Chondrocyte (in vitro differentiated cells): ENCODE results near the gene FHL2. TPM values are rescaled to one million over a fixed set of nuclear protein-coding genes. Genes with fewer than 3 reads are reported as not detected.

Experiments
- DNase-seq: peaks from one replicate; pipeline ENCODE4 v3.0.0; 2021; ENCODE audit warnings: mixed read lengths, low spot score
- H3K27ac Mint-ChIP-seq: one replicate; pipeline ENCODE4 v1.8.0; 2021; ENCODE audit warnings: mild to moderate bottlenecking, moderate library complexity, mixed read lengths; ENCODE audit not compliant: unreplicated experiment
- H3K27me3 Mint-ChIP-seq: 2 replicates; pipeline ENCODE4 v1.8.0; 2021; ENCODE audit warnings: low read depth, mixed read lengths
- H3K36me3 Mint-ChIP-seq: 2 replicates; pipeline ENCODE4 v1.8.0; 2021; ENCODE audit warnings: low read depth, mixed read lengths
- H3K4me1 Mint-ChIP-seq: 2 replicates; pipeline ENCODE4 v1.8.0; 2021; ENCODE audit warnings: low read depth, mild to moderate bottlenecking, mixed read lengths
- H3K4me3 Mint-ChIP-seq: one replicate; pipeline ENCODE4 v1.8.0; 2021; ENCODE audit warnings: mild to moderate bottlenecking, moderate library complexity, mixed read lengths; ENCODE audit not compliant: unreplicated experiment
- H3K9me3 Mint-ChIP-seq: 2 replicates; pipeline ENCODE4 v1.8.0; 2021; ENCODE audit warnings: low read depth, mixed read lengths
- CTCF ChIP-seq: fragments of 200-600 bp; sonication (generic); IDR thresholded peaks from 2 replicates; pipeline ENCODE4 v1.5.0; 2021; ENCODE audit warnings: antibody characterized with exemption, mild to moderate bottlenecking, moderate library complexity
- total RNA-seq: library from RNA; stranded (reverse); gene quantifications from 3 replicates; pipeline ENCODE4 v1.2.1, GENCODE V29; 2021

Gene FHL2
- total RNA-seq, 1 donor from 2014 or later = 104 TPM

- Mint-ChIP-seq H3K27ac (no peak overlapping the region), H3K9me3 (peaks cover 10% of the 10 kb centered on the region), H3K4me3 (no peak overlapping the region), H3K27me3 (peaks cover 18% of the 10 kb centered on the region), H3K4me1 (peaks cover 8% of the 10 kb centered on the region), H3K36me3 (peaks cover 2% of the 10 kb centered on the region)
- no peak for DNase-seq
- TF ChIP-seq CTCF = no peak
These were observed 19.7 kb upstream of the FHL2 start for GRCh38 chr2:105418522-105418921.

- TF ChIP-seq CTCF = no peak
- Mint-ChIP-seq H3K27me3 (peaks cover 19% of the 10 kb centered on the region), H3K36me3 (peaks cover 2% of the 10 kb centered on the region), H3K9me3 (peaks cover 7% of the 10 kb centered on the region), H3K27ac (no peak overlapping the region), H3K4me1 (peaks cover 8% of the 10 kb centered on the region), H3K4me3 (no peak overlapping the region)
- DNase-seq = no peak
These were observed 19.1 kb upstream of the FHL2 start for GRCh38 chr2:105417857-105418436.

- Mint-ChIP-seq H3K4me3 (no peak overlapping the region), H3K27ac (no peak overlapping the region)
These were observed 17.3 kb upstream of the FHL2 start for GRCh38 chr2:105416156-105416555.

GRCh38 chr2:105415007-105415406 lies 16.2 kb upstream of the FHL2 start:
- Mint-ChIP-seq H3K4me1 (peaks cover 19% of the 10 kb centered on the region), H3K9me3 (peaks cover 7% of the 10 kb centered on the region), H3K4me3 (no peak overlapping the region), H3K27ac (no peak overlapping the region), H3K27me3 (peaks cover 21% of the 10 kb centered on the region), H3K36me3 (peaks cover 2% of the 10 kb centered on the region)
- no peak for TF ChIP-seq CTCF
- no peak for DNase-seq

More at GRCh38 chr2:105416156-105416555, 17.3 kb upstream of the FHL2 start:
- no peak for DNase-seq
- Mint-ChIP-seq H3K27me3 (peaks cover 21% of the 10 kb centered on the region), H3K36me3 (peaks cover 2% of the 10 kb centered on the region), H3K9me3 (peaks cover 7% of the 10 kb centered on the region), H3K4me1 (peaks cover 8% of the 10 kb centered on the region)
- TF ChIP-seq CTCF = no peak

- Mint-ChIP-seq H3K9me3 (peaks cover 4% of the 10 kb centered on the region), H3K36me3 (peaks cover 2% of the 10 kb centered on the region), H3K4me3 (no peak overlapping the region), H3K4me1 (peaks cover 31% of the 10 kb centered on the region), H3K27me3 (peaks cover 21% of the 10 kb centered on the region), H3K27ac (no peak overlapping the region)
- TF ChIP-seq CTCF = no peak
- no peak for DNase-seq
These were observed 14.4 kb upstream of the FHL2 start for GRCh38 chr2:105413206-105413605.
